TTC549 (cell line): ENCODE data around the gene MRPL9.

Source experiments
- FAIRE-seq: peaks from 2 replicates; lab custom pipeline; 2012; peaks lifted over from hg19 to GRCh38; lab: Jason Lieb, UNC

Gene MRPL9

GRCh38 chr1:151762941-151763921, at the start of gene MRPL9:
Gene MRPL9, minus strand, starts transcription at chr1:151763496. Its CDS starts 17 bp downstream, at chr1:151763479.
- peak; percentile 81 for FAIRE-seq

- no peak for FAIRE-seq
Observed at GRCh38 chr1:151811181-151811580, 47.9 kb upstream of the MRPL9 start.

- FAIRE-seq: no peak
Observed at GRCh38 chr1:151809985-151810556, 46.8 kb upstream of the MRPL9 start.

GRCh38 chr1:151809290-151809984, 46.1 kb upstream of the MRPL9 start:
- no peak for FAIRE-seq

GRCh38 chr1:151807766-151808165, 44.5 kb upstream of the MRPL9 start:
- no peak for FAIRE-seq

- no peak for FAIRE-seq
Observed at GRCh38 chr1:151807131-151807530, 43.8 kb upstream of the MRPL9 start.

GRCh38 chr1:151806170-151806569, 42.9 kb upstream of the MRPL9 start:
- no peak for FAIRE-seq

- no peak for FAIRE-seq
Observed at GRCh38 chr1:151805066-151805820, 41.9 kb upstream of the MRPL9 start, which contains the start of gene LINGO4. Gene LINGO4, minus strand, starts transcription at chr1:151805419. Its CDS starts 2,715 bp downstream, at chr1:151802704.

GRCh38 chr1:151803915-151804314, 40.6 kb upstream of the MRPL9 start:
- FAIRE-seq: no peak

- no peak for FAIRE-seq
Observed at GRCh38 chr1:151803164-151803563, 39.9 kb upstream of the MRPL9 start.

- FAIRE-seq: no peak
Observed at GRCh38 chr1:151802372-151802771, 39.1 kb upstream of the MRPL9 start.

- FAIRE-seq: no peak
Observed at GRCh38 chr1:151801846-151802245, 38.5 kb upstream of the MRPL9 start.

- no peak for FAIRE-seq
Observed at GRCh38 chr1:151801310-151801820, 38.1 kb upstream of the MRPL9 start.

- FAIRE-seq: no peak
Observed at GRCh38 chr1:151800830-151801229, 37.5 kb upstream of the MRPL9 start.

- no peak for FAIRE-seq
Observed at GRCh38 chr1:151799179-151800022, 36.1 kb upstream of the MRPL9 start.

- no peak for FAIRE-seq
Observed at GRCh38 chr1:151798571-151798970, 35.3 kb upstream of the MRPL9 start.

- no peak for FAIRE-seq
Observed at GRCh38 chr1:151790940-151791651, 27.8 kb upstream of the MRPL9 start.

- peak; percentile 100 for FAIRE-seq
Observed at GRCh38 chr1:151790071-151790939, 27.0 kb upstream of the MRPL9 start, which contains the start of gene TDRKH. Gene TDRKH, minus strand, starts transcription at chr1:151790500. Its CDS starts 7,478 bp downstream, at chr1:151783022.

GRCh38 chr1:151787689-151788088, 24.4 kb upstream of the MRPL9 start:
- FAIRE-seq: no peak
